HL-60 (cell line): ENCODE data around the gene KIF12.

Source experiments
- DNase-seq, 2 experiments: peaks; one replicate each; pipeline ENCODE4 v3.0.0-alpha.2; 2010 to 2020; ENCODE audit warnings: low read depth in 1 of 2, low spot score in 1 of 2
- H3K27ac ChIP-seq: fragments of 250-450 bp; sonication (Bioruptor Pico); replicated peaks from 2 replicates; pipeline ENCODE4 v1.5.1; 2020; ENCODE audit warnings: mild to moderate bottlenecking, moderate library complexity
- H3K27me3 ChIP-seq: fragments of 250-450 bp; sonication (Bioruptor Pico); 2 replicates; pipeline ENCODE4 v1.5.1; 2021; ENCODE audit warnings: mild to moderate bottlenecking, moderate library complexity; ENCODE audit not compliant: insufficient read depth, poor library complexity, severe bottlenecking
- H3K4me3 ChIP-seq: replicated peaks from 2 replicates; pipeline ENCODE4 v1.5.1; 2011; ENCODE audit warnings: mild to moderate bottlenecking, control low read depth, low read length; ENCODE audit not compliant: insufficient read depth
- CTCF ChIP-seq: IDR thresholded peaks from one replicate; pipeline ENCODE4 v1.5.1; 2011; ENCODE audit warnings: low read length, control low read depth, inconsistent platforms; ENCODE audit not compliant: insufficient read depth
- GABPA ChIP-seq: IDR thresholded peaks from 2 replicates; pipeline ENCODE4 v1.6.1; 2012; ENCODE audit warnings: low read depth
- POLR2AphosphoS5 ChIP-seq: IDR thresholded peaks from 2 replicates; pipeline ENCODE4 v1.6.1; 2012; ENCODE audit warnings: low read depth
- SPI1 ChIP-seq: IDR thresholded peaks from 2 replicates; pipeline ENCODE4 v1.6.1; 2012; ENCODE audit warnings: low read depth, mild to moderate bottlenecking, borderline replicate concordance
- TF ChIP-seq, protein P1 (sequence below): IDR thresholded peaks from 2 replicates; pipeline ENCODE4 v1.6.1; 2012; ENCODE audit warnings: low read depth; ENCODE audit not compliant: insufficient replicate concordance

Gene KIF12

GRCh38 chr9:114082017-114082762 is 16.9 kb downstream of the KIF12 start:
- TF ChIP-seq POLR2AphosphoS5 (no peak), SPI1 (no peak), CTCF (peak; percentile 84)
- Histone ChIP-seq H3K27me3 (no peaks in the 10 kb centered on the region), H3K4me3 (no peak overlapping the region), H3K27ac (no peak overlapping the region)
- DNase-seq: peak; percentile 50 to 82

- Histone ChIP-seq H3K27me3 (no peaks in the 10 kb centered on the region), H3K27ac (no peak overlapping the region)
- no peak for TF ChIP-seq POLR2AphosphoS5
- TF ChIP-seq SPI1: no peak
- no peak for TF ChIP-seq GABPA
- no peak for TF ChIP-seq CTCF
- TF ChIP-seq, protein P1, sequence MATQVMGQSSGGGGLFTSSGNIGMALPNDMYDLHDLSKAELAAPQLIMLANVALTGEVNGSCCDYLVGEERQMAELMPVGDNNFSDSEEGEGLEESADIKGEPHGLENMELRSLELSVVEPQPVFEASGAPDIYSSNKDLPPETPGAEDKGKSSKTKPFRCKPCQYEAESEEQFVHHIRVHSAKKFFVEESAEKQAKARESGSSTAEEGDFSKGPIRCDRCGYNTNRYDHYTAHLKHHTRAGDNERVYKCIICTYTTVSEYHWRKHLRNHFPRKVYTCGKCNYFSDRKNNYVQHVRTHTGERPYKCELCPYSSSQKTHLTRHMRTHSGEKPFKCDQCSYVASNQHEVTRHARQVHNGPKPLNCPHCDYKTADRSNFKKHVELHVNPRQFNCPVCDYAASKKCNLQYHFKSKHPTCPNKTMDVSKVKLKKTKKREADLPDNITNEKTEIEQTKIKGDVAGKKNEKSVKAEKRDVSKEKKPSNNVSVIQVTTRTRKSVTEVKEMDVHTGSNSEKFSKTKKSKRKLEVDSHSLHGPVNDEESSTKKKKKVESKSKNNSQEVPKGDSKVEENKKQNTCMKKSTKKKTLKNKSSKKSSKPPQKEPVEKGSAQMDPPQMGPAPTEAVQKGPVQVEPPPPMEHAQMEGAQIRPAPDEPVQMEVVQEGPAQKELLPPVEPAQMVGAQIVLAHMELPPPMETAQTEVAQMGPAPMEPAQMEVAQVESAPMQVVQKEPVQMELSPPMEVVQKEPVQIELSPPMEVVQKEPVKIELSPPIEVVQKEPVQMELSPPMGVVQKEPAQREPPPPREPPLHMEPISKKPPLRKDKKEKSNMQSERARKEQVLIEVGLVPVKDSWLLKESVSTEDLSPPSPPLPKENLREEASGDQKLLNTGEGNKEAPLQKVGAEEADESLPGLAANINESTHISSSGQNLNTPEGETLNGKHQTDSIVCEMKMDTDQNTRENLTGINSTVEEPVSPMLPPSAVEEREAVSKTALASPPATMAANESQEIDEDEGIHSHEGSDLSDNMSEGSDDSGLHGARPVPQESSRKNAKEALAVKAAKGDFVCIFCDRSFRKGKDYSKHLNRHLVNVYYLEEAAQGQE: no peak
Measured at GRCh38 chr9:114081441-114082016, 17.6 kb downstream of the KIF12 start.

GRCh38 chr9:114080773-114081440 is 18.2 kb downstream of the KIF12 start:
- TF ChIP-seq SPI1: no peak
- TF ChIP-seq CTCF: no peak
- TF ChIP-seq GABPA: no peak
- TF ChIP-seq, protein P1: no peak
- TF ChIP-seq POLR2AphosphoS5: no peak
- DNase-seq: no peak
- Histone ChIP-seq H3K27ac (no peak overlapping the region), H3K27me3 (no peaks in the 10 kb centered on the region), H3K4me3 (no peak overlapping the region)

More at GRCh38 chr9:114081441-114082016, 17.6 kb downstream of the KIF12 start:
- H3K4me3 ChIP-seq: no peak overlapping the region
- DNase-seq: no peak
